DOHH2 (cell line): Measurements from ENCODE around the gene RASGRF1.

Source experiments
- H3F3A ChIP-seq: fragments of 200-600 bp; sonication (generic), shearing (Covaris generic); 2 replicates; pipeline ENCODE4 v1.6.0; 2016; ENCODE audit warnings: antibody characterized with exemption, mild to moderate bottlenecking; ENCODE audit not compliant: control insufficient read depth, insufficient read depth
- H3K27ac ChIP-seq: fragments of 200-600 bp; sonication (generic); 2 replicates; pipeline ENCODE4 v1.5.1; 2014; ENCODE audit warnings: low read depth, mild to moderate bottlenecking, low read length, moderate library complexity
- H3K27me3 ChIP-seq: fragments of 200-600 bp; sonication (generic); 2 replicates; pipeline ENCODE4 v1.6.1; 2014; ENCODE audit warnings: mild to moderate bottlenecking, low read length, mixed read lengths; ENCODE audit not compliant: control insufficient read depth
- H3K36me3 ChIP-seq: fragments of 200-600 bp; sonication (generic); 2 replicates; pipeline ENCODE4 v1.6.1; 2014; ENCODE audit warnings: mild to moderate bottlenecking, low read length, moderate library complexity, mixed read lengths; ENCODE audit not compliant: control insufficient read depth
- H3K4me1 ChIP-seq: fragments of 200-600 bp; sonication (generic); 2 replicates; pipeline ENCODE4 v1.6.1; 2014; ENCODE audit warnings: mild to moderate bottlenecking, low read length, mixed read lengths; ENCODE audit not compliant: control insufficient read depth
- H3K4me2 ChIP-seq: fragments of 200-600 bp; sonication (generic); 2 replicates; pipeline ENCODE4 v1.6.0; 2014; ENCODE audit warnings: mild to moderate bottlenecking, low read length, moderate library complexity
- H3K4me3 ChIP-seq: fragments of 200-600 bp; sonication (generic); 2 replicates; pipeline ENCODE4 v1.5.1; 2014; ENCODE audit warnings: mild to moderate bottlenecking, low read length, mixed read lengths
- H3K79me2 ChIP-seq: fragments of 200-600 bp; sonication (generic); 2 replicates; pipeline ENCODE4 v1.6.1; 2014; ENCODE audit warnings: mild to moderate bottlenecking, low read length, mixed read lengths; ENCODE audit not compliant: control insufficient read depth
- H3K9me2 ChIP-seq: fragments of 200-600 bp; sonication (generic); replicated peaks from 2 replicates; pipeline ENCODE4 v1.6.1; 2014; ENCODE audit warnings: mild to moderate bottlenecking, low read length, mixed read lengths; ENCODE audit not compliant: control insufficient read depth
- H3K9me3 ChIP-seq: fragments of 200-600 bp; sonication (generic); 2 replicates; pipeline ENCODE4 v1.6.1; 2014; ENCODE audit warnings: antibody characterized with exemption, low read length, mixed read lengths; ENCODE audit not compliant: control insufficient read depth, insufficient read depth
- H4K20me1 ChIP-seq: fragments of 200-600 bp; sonication (generic); 2 replicates; pipeline ENCODE4 v1.6.0; 2014; ENCODE audit warnings: low read depth, mild to moderate bottlenecking, antibody characterized with exemption, low read length, moderate library complexity; ENCODE audit not compliant: control insufficient read depth, insufficient read depth
- CTCF ChIP-seq: fragments of 200-600 bp; sonication (generic); IDR thresholded peaks from one replicate; pipeline ENCODE4 v1.5.1; 2014; ENCODE audit warnings: antibody characterized with exemption, mild to moderate bottlenecking, low read depth, low read length; ENCODE audit not compliant: poor library complexity, severe bottlenecking
- EZH2phosphoT487 ChIP-seq: fragments of 200-600 bp; sonication (generic); IDR thresholded peaks from 2 replicates; pipeline ENCODE4 v1.6.1; 2017; ENCODE audit warnings: borderline replicate concordance, mild to moderate bottlenecking, antibody characterized with exemption, low read length, moderate library complexity, mixed read lengths

Gene RASGRF1

GRCh38 chr15:78922527-78922926, 168.1 kb downstream of the RASGRF1 start:
- no peak overlapping the region for H3K4me3 ChIP-seq
- no peaks in the 10 kb centered on the region for H3K9me2 ChIP-seq
- peaks cover 30% of the 10 kb centered on the region for H3F3A ChIP-seq
- no peaks in the 10 kb centered on the region for H4K20me1 ChIP-seq
- H3K79me2 ChIP-seq, result no peaks in the 10 kb centered on the region
- no peaks in the 10 kb centered on the region for H3K9me3 ChIP-seq
- no peaks in the 10 kb centered on the region for H3K4me1 ChIP-seq
- H3K4me2 ChIP-seq, result no peak overlapping the region
- no peak overlapping the region for H3K27ac ChIP-seq
- no peak for TF ChIP-seq EZH2phosphoT487
- peaks cover 63% of the 10 kb centered on the region for H3K36me3 ChIP-seq
- H3K27me3 ChIP-seq, result no peaks in the 10 kb centered on the region

GRCh38 chr15:78921940-78922339, 168.6 kb downstream of the RASGRF1 start:
- no peaks in the 10 kb centered on the region for H4K20me1 ChIP-seq
- no peaks in the 10 kb centered on the region for H3K9me3 ChIP-seq
- no peak overlapping the region for H3K27ac ChIP-seq
- no peak overlapping the region for H3K4me3 ChIP-seq
- H3K27me3 ChIP-seq, result no peaks in the 10 kb centered on the region
- no peak overlapping the region for H3K4me2 ChIP-seq
- H3F3A ChIP-seq, result peaks cover 32% of the 10 kb centered on the region
- H3K36me3 ChIP-seq, result peaks cover 58% of the 10 kb centered on the region
- TF ChIP-seq CTCF (no peak), EZH2phosphoT487 (no peak)
- H3K79me2 ChIP-seq, result no peaks in the 10 kb centered on the region
- H3K9me2 ChIP-seq, result no peaks in the 10 kb centered on the region
- no peaks in the 10 kb centered on the region for H3K4me1 ChIP-seq

- Histone ChIP-seq H3K4me3 (no peak overlapping the region), H3K36me3 (peaks cover 53% of the 10 kb centered on the region), H3K4me1 (no peaks in the 10 kb centered on the region)
Measured at GRCh38 chr15:78921517-78921916, 169.1 kb downstream of the RASGRF1 start.

GRCh38 chr15:78917888-78918287, 172.7 kb downstream of the RASGRF1 start:
- Histone ChIP-seq H3K79me2 (no peaks in the 10 kb centered on the region), H3K27me3 (no peaks in the 10 kb centered on the region), H3K4me2 (no peak overlapping the region), H3K27ac (no peak overlapping the region), H3K9me3 (no peaks in the 10 kb centered on the region), H3F3A (peaks cover 34% of the 10 kb centered on the region), H3K9me2 (no peaks in the 10 kb centered on the region), H3K4me3 (no peak overlapping the region), H4K20me1 (no peaks in the 10 kb centered on the region), H3K36me3 (peaks cover 19% of the 10 kb centered on the region), H3K4me1 (no peaks in the 10 kb centered on the region; the same call in 1 of the 2 replicates)
- TF ChIP-seq CTCF (no peak), EZH2phosphoT487 (no peak)

More at GRCh38 chr15:78921517-78921916, 169.1 kb downstream of the RASGRF1 start:
- Histone ChIP-seq H3K4me2 (no peak overlapping the region), H3F3A (peaks cover 34% of the 10 kb centered on the region), H3K9me2 (no peaks in the 10 kb centered on the region), H3K79me2 (no peaks in the 10 kb centered on the region), H3K27me3 (no peaks in the 10 kb centered on the region), H3K9me3 (no peaks in the 10 kb centered on the region), H4K20me1 (no peaks in the 10 kb centered on the region), H3K27ac (no peak overlapping the region)
- no peak for TF ChIP-seq CTCF
- no peak for TF ChIP-seq EZH2phosphoT487
